ENCODE results near the gene CC2D1B. TPM values are rescaled to one million over a fixed set of nuclear protein-coding genes. Genes with fewer than 3 reads are reported as not detected.

The CC2D1B gene
- total RNA-seq, 1 experiment from 2014 or later, result 24.6 TPM

GRCh38 chr1:52364235-52364839, 1.7 kb downstream of the CC2D1B start:
- in situ Hi-C loops (cut with HindIII; ENCODE audit: low pct_unique_long_range_greater_than_20kb, low sequenced_read_pairs), result no loop called here
- no peak for DNase-seq (ENCODE audit: low read depth)

GRCh38 chr1:52360595-52360968, 5.4 kb downstream of the CC2D1B start:
- in situ Hi-C loops (cut with HindIII; ENCODE audit: low pct_unique_long_range_greater_than_20kb, low sequenced_read_pairs), result no loop called here
- no peak for DNase-seq (ENCODE audit: low read depth)

- in situ Hi-C loops (cut with HindIII; ENCODE audit: low pct_unique_long_range_greater_than_20kb, low sequenced_read_pairs), result no loop called here
Observed at GRCh38 chr1:52359676-52360594, 6.1 kb downstream of the CC2D1B start.

GRCh38 chr1:52358851-52359497, 7.0 kb downstream of the CC2D1B start:
- in situ Hi-C loops (cut with HindIII; ENCODE audit: low pct_unique_long_range_greater_than_20kb, low sequenced_read_pairs), result no loop called here
- no peak for DNase-seq (ENCODE audit: low read depth)

More at GRCh38 chr1:52359676-52360594, 6.1 kb downstream of the CC2D1B start:
- no peak for DNase-seq (ENCODE audit: low read depth)

- in situ Hi-C loops (cut with HindIII; ENCODE audit: low pct_unique_long_range_greater_than_20kb, low sequenced_read_pairs), result no loop called here
- DNase-seq (ENCODE audit: low read depth), result no peak
Observed at GRCh38 chr1:52357397-52357796, 8.6 kb downstream of the CC2D1B start.

- DNase-seq (ENCODE audit: low read depth), result no peak
- in situ Hi-C loops (cut with HindIII; ENCODE audit: low pct_unique_long_range_greater_than_20kb, low sequenced_read_pairs), result no loop called here
Observed at GRCh38 chr1:52356818-52357355, 9.1 kb downstream of the CC2D1B start.

- in situ Hi-C loops (cut with HindIII; ENCODE audit: low pct_unique_long_range_greater_than_20kb, low sequenced_read_pairs), result no loop called here
- no peak for DNase-seq (ENCODE audit: low read depth)
Observed at GRCh38 chr1:52355847-52356505, 10.0 kb downstream of the CC2D1B start.

- no peak for DNase-seq (ENCODE audit: low read depth)
- in situ Hi-C loops (cut with HindIII; ENCODE audit: low pct_unique_long_range_greater_than_20kb, low sequenced_read_pairs), result no loop called here
Observed at GRCh38 chr1:52355436-52355835, 10.6 kb downstream of the CC2D1B start.

- DNase-seq (ENCODE audit: low read depth), result no peak
- in situ Hi-C loops (cut with HindIII; ENCODE audit: low pct_unique_long_range_greater_than_20kb, low sequenced_read_pairs), result no loop called here
Observed at GRCh38 chr1:52352690-52353089, 13.3 kb downstream of the CC2D1B start.

- no peak for DNase-seq (ENCODE audit: low read depth)
Observed at GRCh38 chr1:52348704-52349300, 17.2 kb downstream of the CC2D1B start.

GRCh38 chr1:52346653-52347052, 19.4 kb downstream of the CC2D1B start:
- in situ Hi-C loops (cut with HindIII; ENCODE audit: low pct_unique_long_range_greater_than_20kb, low sequenced_read_pairs), result no loop called here
- DNase-seq (ENCODE audit: low read depth), result no peak

More at GRCh38 chr1:52348704-52349300, 17.2 kb downstream of the CC2D1B start:
- in situ Hi-C loops (cut with HindIII; ENCODE audit: low pct_unique_long_range_greater_than_20kb, low sequenced_read_pairs), result no loop called here

GRCh38 chr1:52345252-52345651, 20.8 kb downstream of the CC2D1B start:
- in situ Hi-C loops (cut with HindIII; ENCODE audit: low pct_unique_long_range_greater_than_20kb, low sequenced_read_pairs), result no loop called here
- DNase-seq (ENCODE audit: low read depth), result no peak

- DNase-seq (ENCODE audit: low read depth), result no peak
- in situ Hi-C loops (cut with HindIII; ENCODE audit: low pct_unique_long_range_greater_than_20kb, low sequenced_read_pairs), result no loop called here
Observed at GRCh38 chr1:52343979-52344378, 22.0 kb downstream of the CC2D1B start.

GRCh38 chr1:52341655-52342260, 24.2 kb downstream of the CC2D1B start:
- no peak for DNase-seq (ENCODE audit: low read depth)
- in situ Hi-C loops (cut with HindIII; ENCODE audit: low pct_unique_long_range_greater_than_20kb, low sequenced_read_pairs), result no loop called here

- in situ Hi-C loops (cut with HindIII; ENCODE audit: low pct_unique_long_range_greater_than_20kb, low sequenced_read_pairs), result no loop called here
- DNase-seq (ENCODE audit: low read depth), result no peak
Observed at GRCh38 chr1:52337439-52337838, 28.6 kb downstream of the CC2D1B start.

- in situ Hi-C loops (cut with HindIII; ENCODE audit: low pct_unique_long_range_greater_than_20kb, low sequenced_read_pairs), result no loop called here
Observed at GRCh38 chr1:52334906-52335528, 31.0 kb downstream of the CC2D1B start.

GRCh38 chr1:52332411-52332810, 33.6 kb downstream of the CC2D1B start:
- DNase-seq (ENCODE audit: low read depth), result no peak
- in situ Hi-C loops (cut with HindIII; ENCODE audit: low pct_unique_long_range_greater_than_20kb, low sequenced_read_pairs), result no loop called here

More at GRCh38 chr1:52334906-52335528, 31.0 kb downstream of the CC2D1B start:
- no peak for DNase-seq (ENCODE audit: low read depth)
